SK-N-SH treated with all-trans-retinoic acid at 6 μM for 48 hours (cell line): ENCODE results near the gene CCDC178.
A peak's percentile ranks its signal among the peaks of the same experiment; 100 is the strongest.
"Not testable (repeated sequence)": the region's sequence is repeated elsewhere in the genome, so short reads cannot be mapped to it uniquely, and the experiment has no call there.

Experiments
- ATAC-seq: fragments of 200-7000 bp; cut with Tn5 transposase; 3 replicates; pipeline ENCODE4 v1.9.1; 2020; ENCODE audit warnings: mild to moderate bottlenecking, moderate library complexity
- ARNTL ChIP-seq: fragments of 450-650 bp; formaldehyde crosslinking; IDR thresholded peaks from 2 replicates; pipeline ENCODE4 v1.5.0; 2020; ENCODE audit warnings: low read depth, mild to moderate bottlenecking, moderate library complexity, borderline replicate concordance
- BACH2 ChIP-seq: fragments of 250-450 bp; sonication (Bioruptor Pico); IDR thresholded peaks from 2 replicates; pipeline ENCODE4 v1.9.0; 2021; ENCODE audit warnings: mild to moderate bottlenecking, borderline replicate concordance
- CREB5 ChIP-seq: fragments of 250-450 bp; sonication (Bioruptor Pico); IDR thresholded peaks from 2 replicates; pipeline ENCODE4 v1.5.1; 2020; ENCODE audit warnings: low read depth, mild to moderate bottlenecking, moderate library complexity
- CSDC2 ChIP-seq: fragments of 250-450 bp; sonication (Bioruptor Pico); IDR thresholded peaks from 2 replicates; pipeline ENCODE4 v1.5.0; 2020; ENCODE audit warnings: mild to moderate bottlenecking, moderate library complexity
- ESRRG ChIP-seq: fragments of 250-450 bp; sonication (Bioruptor Pico); IDR thresholded peaks from 2 replicates; pipeline ENCODE4 v1.6.1; 2021; ENCODE audit warnings: mild to moderate bottlenecking
- GLIS3 ChIP-seq: fragments of 250-450 bp; sonication (Bioruptor Pico); IDR thresholded peaks from 2 replicates; pipeline ENCODE4 v1.5.0; 2020; ENCODE audit warnings: mild to moderate bottlenecking, moderate library complexity
- ISL1 ChIP-seq: fragments of 250-450 bp; sonication (Bioruptor Pico); IDR thresholded peaks from 2 replicates; pipeline ENCODE4 v2.1.2; 2022; ENCODE audit warnings: mild to moderate bottlenecking, moderate library complexity
- OSR1 ChIP-seq: fragments of 250-450 bp; sonication (Bioruptor Pico); IDR thresholded peaks from 2 replicates; pipeline ENCODE4 v1.8.0; 2022; ENCODE audit warnings: moderate library complexity, mild to moderate bottlenecking, inconsistent platforms
- PATZ1 ChIP-seq: fragments of 250-450 bp; sonication (Bioruptor Pico); IDR thresholded peaks from 2 replicates; pipeline ENCODE4 v1.8.0; 2020; ENCODE audit warnings: mild to moderate bottlenecking, moderate library complexity, borderline replicate concordance
- POU6F1 ChIP-seq: fragments of 250-450 bp; sonication (Bioruptor Pico); IDR thresholded peaks from 2 replicates; pipeline ENCODE4 v1.8.0; 2021; ENCODE audit warnings: low read depth, mild to moderate bottlenecking, moderate library complexity, borderline replicate concordance
- PPARA ChIP-seq: fragments of 250-450 bp; sonication (Bioruptor Pico); IDR thresholded peaks from 2 replicates; pipeline ENCODE4 v1.5.0; 2020; ENCODE audit warnings: mild to moderate bottlenecking, borderline replicate concordance
- RARB ChIP-seq: fragments of 250-450 bp; sonication (Bioruptor Pico); IDR thresholded peaks from 2 replicates; pipeline ENCODE4 v1.8.0; 2021; ENCODE audit warnings: mild to moderate bottlenecking, moderate library complexity
- SNAI2 ChIP-seq: fragments of 250-450 bp; sonication (Bioruptor Pico); IDR thresholded peaks from 2 replicates; pipeline ENCODE4 v1.5.0; 2020; ENCODE audit warnings: mild to moderate bottlenecking, moderate library complexity
- TCF4 ChIP-seq: fragments of 250-450 bp; sonication (Bioruptor Pico); IDR thresholded peaks from 2 replicates; pipeline ENCODE4 v1.8.0; 2021; ENCODE audit warnings: mild to moderate bottlenecking, moderate library complexity, borderline replicate concordance
- TOX ChIP-seq: fragments of 250-450 bp; sonication (Bioruptor Pico); IDR thresholded peaks from 2 replicates; pipeline ENCODE4 v1.8.0; 2021; ENCODE audit warnings: mild to moderate bottlenecking, moderate library complexity, borderline replicate concordance
- ZC3H10 ChIP-seq: fragments of 250-450 bp; sonication (Bioruptor Pico); IDR thresholded peaks from 2 replicates; pipeline ENCODE4 v1.5.1; 2021; ENCODE audit warnings: mild to moderate bottlenecking, moderate library complexity
- ZFP3 ChIP-seq: fragments of 250-450 bp; sonication (Bioruptor Pico); IDR thresholded peaks from 2 replicates; pipeline ENCODE4 v1.5.0; 2020; ENCODE audit warnings: mild to moderate bottlenecking, moderate library complexity
- ZFP30 ChIP-seq: fragments of 450-650 bp; formaldehyde crosslinking; IDR thresholded peaks from 2 replicates; pipeline ENCODE4 v1.5.0; 2022; ENCODE audit warnings: mild to moderate bottlenecking, moderate library complexity
- ZNF565 ChIP-seq: fragments of 450-650 bp; formaldehyde crosslinking; conservative IDR thresholded peaks from 2 replicates; pipeline ENCODE4 v1.5.0; 2020; ENCODE audit warnings: low read depth, mild to moderate bottlenecking, moderate library complexity
- ZNF70 ChIP-seq: fragments of 450-650 bp; formaldehyde crosslinking; IDR thresholded peaks from 2 replicates; pipeline ENCODE4 v1.5.0; 2020; ENCODE audit warnings: mild to moderate bottlenecking, moderate library complexity
- ZNF8 ChIP-seq: fragments of 450-650 bp; formaldehyde crosslinking; IDR thresholded peaks from 2 replicates; pipeline ENCODE4 v1.5.0; 2020; ENCODE audit warnings: mild to moderate bottlenecking, moderate library complexity
- TF ChIP-seq, protein P1 (sequence below): fragments of 250-450 bp; sonication (Bioruptor Pico); IDR thresholded peaks from 2 replicates; pipeline ENCODE4 v1.5.0; 2020; ENCODE audit warnings: mild to moderate bottlenecking, moderate library complexity

CCDC178 gene

GRCh38 chr18:33424266-33424946, 16.1 kb downstream of the CCDC178 start:
- no peak for TF ChIP-seq ZFP3 (CRISPR knock-in tag)
- TF ChIP-seq BACH2, result no peak
- no peak for TF ChIP-seq ZNF70 (CRISPR knock-in tag)
- no peak for TF ChIP-seq RARB (CRISPR knock-in tag)
- no peak for TF ChIP-seq ARNTL
- TF ChIP-seq ESRRG (CRISPR knock-in tag), result no peak
- no peak for ATAC-seq

DNA sequence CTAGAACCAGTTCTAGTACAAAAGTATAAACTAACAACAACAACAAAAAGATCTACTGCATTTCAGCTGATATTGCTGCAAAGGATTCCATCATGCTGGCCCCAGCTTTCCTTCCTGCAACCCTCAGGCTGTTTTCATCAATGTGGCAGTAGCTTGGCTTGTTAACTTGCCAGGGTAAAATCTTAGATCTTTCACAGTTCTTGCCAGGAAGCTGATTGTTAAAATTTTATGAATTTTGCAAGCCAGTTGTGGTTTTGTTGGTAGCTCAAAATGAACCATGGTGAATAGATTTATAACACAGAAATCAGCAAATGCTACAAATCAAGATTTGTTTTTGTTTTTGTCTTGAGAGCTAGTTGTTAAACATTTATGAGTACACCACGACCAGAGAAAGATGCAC, 19.3 kb downstream of the CCDC178 start:
- no peak for TF ChIP-seq CREB5 (CRISPR knock-in tag)
- no peak for TF ChIP-seq POU6F1
- no peak for TF ChIP-seq ZNF8 (CRISPR knock-in tag)
- no peak for TF ChIP-seq TCF4 (CRISPR knock-in tag)
- TF ChIP-seq ZFP30, result no peak
- no peak for TF ChIP-seq RARB (CRISPR knock-in tag)
- TF ChIP-seq ZC3H10, result no peak
- TF ChIP-seq ARNTL, result no peak
- no peak for TF ChIP-seq SNAI2 (CRISPR knock-in tag)
- TF ChIP-seq TOX (CRISPR knock-in tag), result no peak
- no peak for TF ChIP-seq ISL1
- no peak for TF ChIP-seq OSR1 (CRISPR knock-in tag)
- ATAC-seq, result no peak

DNA sequence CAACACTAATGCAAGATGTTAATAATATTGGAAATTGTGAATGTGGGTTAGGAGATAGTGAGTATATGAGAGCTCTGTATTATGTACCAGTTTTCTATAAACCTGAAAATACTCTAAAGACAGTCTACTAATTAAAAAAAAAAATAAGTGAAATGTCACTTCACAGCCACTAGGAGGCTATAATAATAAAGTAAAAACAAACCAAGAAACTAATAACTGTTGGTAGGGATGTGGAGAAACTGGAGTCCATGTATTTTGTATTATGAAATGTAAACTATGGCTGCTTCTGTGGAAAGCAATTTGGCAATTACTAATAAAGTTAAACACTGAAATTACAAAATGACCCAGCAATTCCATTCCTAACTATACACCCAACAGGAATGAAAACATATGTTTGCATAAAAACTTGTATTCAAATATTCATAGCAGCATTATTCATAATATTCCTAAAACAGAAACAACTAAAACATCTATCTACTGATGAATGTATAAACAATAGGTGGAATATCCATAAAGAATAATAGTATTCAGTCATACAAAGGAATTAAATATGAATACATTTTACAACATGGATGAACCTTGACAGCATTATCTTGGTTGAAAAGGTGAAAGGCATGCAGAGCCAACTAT, 36.2 kb downstream of the CCDC178 start:
- ATAC-seq, result 0 out of 3 replicates have a peak, but pooled peaks have one; percentile 18
- TF ChIP-seq OSR1 (CRISPR knock-in tag) (no peak), ZFP30 (no peak), TCF4 (CRISPR knock-in tag) (no peak), PPARA (CRISPR knock-in tag) (no peak), CSDC2 (CRISPR knock-in tag) (no peak), GLIS3 (no peak), ZC3H10 (no peak), ARNTL (no peak), ZNF8 (CRISPR knock-in tag) (no peak), RARB (CRISPR knock-in tag) (no peak), ZFP3 (CRISPR knock-in tag) (no peak), TOX (CRISPR knock-in tag) (no peak), BACH2 (no peak), CREB5 (CRISPR knock-in tag) (no peak), ZNF565 (CRISPR knock-in tag) (no peak), PATZ1 (CRISPR knock-in tag) (no peak)

- ATAC-seq, result not testable (repeated sequence)
Observed at GRCh38 chr18:33398939-33399338, 41.6 kb downstream of the CCDC178 start.

DNA sequence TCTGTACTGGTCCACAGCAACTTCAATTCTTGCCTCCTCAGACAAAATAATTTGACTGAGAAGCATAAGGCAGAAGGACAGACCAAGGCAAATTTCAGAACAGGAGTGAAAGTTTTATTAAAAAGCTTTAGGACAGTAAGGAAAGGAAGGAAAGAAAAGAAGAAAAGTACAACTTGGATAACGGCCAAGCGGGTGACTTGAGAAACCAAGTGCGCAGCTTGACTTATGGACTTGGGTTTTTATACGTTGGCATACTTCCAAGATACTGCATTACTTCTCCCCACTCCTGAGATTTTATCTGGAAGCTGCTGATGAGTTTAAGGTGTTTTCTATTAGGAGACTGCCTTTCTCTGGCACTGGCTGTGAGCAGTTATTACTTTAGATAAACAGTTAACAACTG, 64.7 kb downstream of the CCDC178 start:
- ATAC-seq, result no peak
- TF ChIP-seq ZC3H10 (no peak), OSR1 (CRISPR knock-in tag) (no peak), ZNF70 (CRISPR knock-in tag) (no peak), ARNTL (no peak), ISL1 (no peak), POU6F1 (no peak)
- TF ChIP-seq, protein P1, sequence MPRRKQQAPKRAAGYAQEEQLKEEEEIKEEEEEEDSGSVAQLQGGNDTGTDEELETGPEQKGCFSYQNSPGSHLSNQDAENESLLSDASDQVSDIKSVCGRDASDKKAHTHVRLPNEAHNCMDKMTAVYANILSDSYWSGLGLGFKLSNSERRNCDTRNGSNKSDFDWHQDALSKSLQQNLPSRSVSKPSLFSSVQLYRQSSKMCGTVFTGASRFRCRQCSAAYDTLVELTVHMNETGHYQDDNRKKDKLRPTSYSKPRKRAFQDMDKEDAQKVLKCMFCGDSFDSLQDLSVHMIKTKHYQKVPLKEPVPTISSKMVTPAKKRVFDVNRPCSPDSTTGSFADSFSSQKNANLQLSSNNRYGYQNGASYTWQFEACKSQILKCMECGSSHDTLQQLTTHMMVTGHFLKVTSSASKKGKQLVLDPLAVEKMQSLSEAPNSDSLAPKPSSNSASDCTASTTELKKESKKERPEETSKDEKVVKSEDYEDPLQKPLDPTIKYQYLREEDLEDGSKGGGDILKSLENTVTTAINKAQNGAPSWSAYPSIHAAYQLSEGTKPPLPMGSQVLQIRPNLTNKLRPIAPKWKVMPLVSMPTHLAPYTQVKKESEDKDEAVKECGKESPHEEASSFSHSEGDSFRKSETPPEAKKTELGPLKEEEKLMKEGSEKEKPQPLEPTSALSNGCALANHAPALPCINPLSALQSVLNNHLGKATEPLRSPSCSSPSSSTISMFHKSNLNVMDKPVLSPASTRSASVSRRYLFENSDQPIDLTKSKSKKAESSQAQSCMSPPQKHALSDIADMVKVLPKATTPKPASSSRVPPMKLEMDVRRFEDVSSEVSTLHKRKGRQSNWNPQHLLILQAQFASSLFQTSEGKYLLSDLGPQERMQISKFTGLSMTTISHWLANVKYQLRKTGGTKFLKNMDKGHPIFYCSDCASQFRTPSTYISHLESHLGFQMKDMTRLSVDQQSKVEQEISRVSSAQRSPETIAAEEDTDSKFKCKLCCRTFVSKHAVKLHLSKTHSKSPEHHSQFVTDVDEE (CRISPR knock-in tag), result no peak
